Cardiac fibroblast (primary cell): Measurements from ENCODE around the gene ZNF467.

ENCODE experiments used
- DNase-seq, 2 donors: peaks; one replicate each; pipeline versions ENCODE4 v3.0.0 to v3.0.0-alpha.2; 2010; ENCODE audit warnings: low read depth in 2 of 2
- H3K4me3 ChIP-seq, 2 donors: replicated peaks in 1 of 2; 1 replicate in 1 of 2; 2 replicates in 1 of 2; pipeline ENCODE4 v1.5.1; 2011; ENCODE audit warnings: low read depth in 2 of 2, low read length in 2 of 2, mild to moderate bottlenecking in 2 of 2, moderate library complexity in 1 of 2
- CTCF ChIP-seq: IDR thresholded peaks from one replicate; pipeline ENCODE4 v1.5.1; 2011; ENCODE audit warnings: low read depth, mild to moderate bottlenecking, low read length, inconsistent platforms

The ZNF467 gene

GRCh38 chr7:149752646-149753045 lies 20.7 kb downstream of the ZNF467 start:
- DNase-seq, result no peak
- TF ChIP-seq CTCF, result no peak

DNA sequence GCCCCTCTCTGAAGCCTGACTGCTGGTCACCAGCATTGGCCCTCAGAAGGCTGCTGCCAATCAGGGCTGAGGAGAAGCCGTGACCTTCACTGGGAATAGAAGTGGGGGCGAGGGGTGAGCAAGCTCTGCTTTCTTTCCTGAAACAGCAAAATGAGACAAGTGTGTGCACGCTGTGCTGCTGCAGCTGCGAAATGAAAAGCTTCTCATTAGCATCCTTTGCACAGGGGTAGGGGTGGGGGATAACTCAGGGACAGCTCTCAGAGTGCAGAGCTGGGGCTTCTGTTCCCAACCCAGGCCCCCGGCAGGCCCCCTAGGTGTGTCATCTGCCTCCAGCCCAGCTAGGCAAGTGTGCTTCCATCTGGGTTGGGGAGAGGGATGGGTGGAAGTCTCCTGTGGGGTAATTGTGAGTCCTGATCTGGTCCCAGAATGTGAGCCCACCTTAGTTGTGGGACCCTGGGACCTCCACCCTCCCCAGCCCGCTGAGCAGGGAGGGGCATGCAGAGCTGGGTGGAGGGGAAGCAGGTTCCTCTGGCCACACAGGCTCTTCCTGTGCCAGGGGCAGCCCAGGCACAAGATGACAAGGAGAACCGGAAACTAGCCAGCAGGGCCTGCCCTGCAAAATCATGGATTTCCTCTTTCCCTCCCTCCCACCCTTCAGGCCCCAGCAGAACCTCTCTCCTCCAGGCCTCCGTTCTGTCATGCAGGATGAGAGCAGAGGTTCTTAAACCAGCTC lies 22.2 kb downstream of the ZNF467 start:
- no peak for TF ChIP-seq CTCF
- H3K4me3 ChIP-seq, result no peak overlapping the region
- DNase-seq, result no peak

More at GRCh38 chr7:149752646-149753045, 20.7 kb downstream of the ZNF467 start:
- H3K4me3 ChIP-seq, result no peak overlapping the region

DNA sequence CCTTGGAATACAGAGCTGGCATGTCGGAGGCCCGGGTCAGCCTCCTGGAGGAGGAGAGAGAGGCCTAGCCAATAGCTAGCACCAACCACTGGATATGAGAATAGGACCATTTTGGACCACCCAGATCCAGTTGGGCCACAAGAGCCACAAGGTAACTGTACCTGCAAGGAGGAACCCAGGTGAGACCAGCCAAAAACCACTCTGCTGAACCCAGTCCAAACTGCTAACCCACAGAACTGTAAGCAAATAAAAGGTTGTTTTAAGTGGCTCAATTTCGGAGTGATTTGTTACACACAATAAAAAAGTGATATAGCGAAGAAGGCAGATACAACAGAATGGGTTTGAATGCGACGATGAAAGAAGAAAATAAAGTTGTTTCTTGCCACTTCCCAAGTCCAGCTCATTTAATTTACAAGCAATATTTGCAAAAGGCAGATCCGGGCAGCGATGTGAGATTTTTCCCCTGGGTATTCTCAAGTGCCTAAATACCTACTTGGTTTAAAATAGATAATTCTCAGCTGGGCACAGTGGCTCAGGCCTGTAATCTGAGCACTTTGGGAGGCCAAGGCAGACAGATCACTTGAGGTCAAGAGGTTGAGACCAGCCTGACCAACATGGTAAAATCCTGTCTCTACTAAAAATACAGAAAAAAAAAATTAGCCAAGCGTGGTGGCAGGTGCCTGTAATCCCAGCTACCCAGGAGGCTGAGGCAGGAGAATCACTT lies 23.1 kb downstream of the ZNF467 start:
- DNase-seq, result no peak
- no peak for TF ChIP-seq CTCF

GRCh38 chr7:149748076-149748874 lies 25.1 kb downstream of the ZNF467 start:
- no peak for TF ChIP-seq CTCF

More for the DNA sequence above, 23.1 kb downstream of the ZNF467 start:
- H3K4me3 ChIP-seq, result no peak overlapping the region

DNA sequence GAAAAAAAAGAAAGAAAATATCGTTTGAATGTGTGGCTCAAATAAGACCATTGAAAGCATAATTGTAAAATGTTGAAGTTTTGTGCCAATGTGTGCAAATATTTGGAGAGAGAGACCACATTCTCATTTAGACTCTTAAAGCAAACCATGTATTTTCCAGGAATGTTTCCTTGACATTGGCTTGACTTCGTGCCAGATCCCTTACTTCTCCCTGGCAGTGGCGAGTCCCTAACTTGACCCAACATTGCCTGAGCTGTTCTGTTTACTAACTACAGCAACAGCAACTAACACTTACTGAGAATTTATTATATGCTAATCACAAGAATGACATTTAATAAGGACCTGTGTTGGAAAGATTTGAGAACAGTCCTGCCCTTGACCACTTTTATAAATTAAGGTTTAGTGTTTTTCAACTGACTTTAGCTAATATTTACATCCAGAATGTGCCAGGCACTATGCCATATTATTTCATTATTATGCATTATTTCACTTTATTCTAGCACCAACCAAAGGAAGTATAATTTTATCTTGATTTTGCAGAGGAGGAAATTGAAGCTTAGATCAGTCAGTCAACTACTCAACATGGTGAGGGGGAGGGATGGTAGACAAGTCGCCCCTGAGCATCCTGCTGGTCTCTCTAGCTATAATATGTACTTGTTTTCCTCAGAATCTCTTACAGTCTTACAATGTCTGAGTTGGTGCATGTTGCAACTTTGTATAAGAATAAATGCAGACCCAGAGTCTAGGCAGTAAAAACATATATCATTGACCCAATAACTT lies 29.7 kb downstream of the ZNF467 start:
- DNase-seq, result peak in 1 of 2 donors; percentile 49
- no peak overlapping the region for H3K4me3 ChIP-seq
- TF ChIP-seq CTCF, result no peak

More at GRCh38 chr7:149748076-149748874, 25.1 kb downstream of the ZNF467 start:
- H3K4me3 ChIP-seq, result no peak overlapping the region
- DNase-seq, result peak in 1 of 2 donors; percentile 21
